CD4-positive, alpha-beta T cell treated with Interleukin-15 for 1 hour (primary cell): ENCODE results near the gene FRMPD4.

Source experiments
- DNase-seq: peaks from one replicate; pipeline ENCODE4 v3.0.0-alpha.2; 2020

The FRMPD4 gene

DNA sequence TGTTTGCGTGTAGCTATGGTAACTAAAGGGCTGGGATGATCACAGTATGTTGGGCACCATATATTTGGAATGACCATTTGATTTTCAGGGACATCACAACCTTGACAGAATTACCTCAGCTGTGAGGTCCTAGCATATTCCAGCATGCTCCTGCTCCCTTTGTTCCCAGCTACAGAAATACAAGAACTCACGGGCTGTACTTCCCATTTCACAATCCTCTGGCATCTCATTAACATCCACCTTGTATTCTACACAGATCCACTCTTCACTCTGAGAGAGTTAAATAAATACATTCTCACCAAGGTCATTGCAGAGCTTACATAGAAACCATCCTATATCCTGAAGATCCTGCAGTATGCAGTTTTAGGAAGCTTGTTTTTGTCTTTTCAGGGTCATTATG lies 169.7 kb downstream of the FRMPD4 start:
- no peak for DNase-seq

DNA sequence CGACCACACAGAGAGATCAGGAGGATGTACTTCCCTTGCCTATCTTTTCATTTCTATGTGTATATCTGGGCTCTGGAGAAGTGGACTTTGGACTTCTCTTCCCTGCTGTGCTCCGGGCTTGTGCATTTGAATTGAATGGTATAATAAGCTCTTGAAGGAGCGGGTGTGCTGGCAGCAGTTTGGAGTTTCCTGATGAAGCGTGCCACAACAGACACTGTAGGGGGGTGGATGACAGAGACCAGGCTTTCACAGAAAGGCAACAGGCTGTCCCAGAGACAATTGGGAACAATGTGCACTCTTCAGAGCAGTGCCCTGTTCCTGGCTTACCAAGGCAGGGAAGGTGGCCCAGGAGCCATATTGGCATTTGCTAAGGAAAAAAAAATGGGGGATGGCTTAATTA lies 170.1 kb downstream of the FRMPD4 start:
- DNase-seq = no peak

DNA sequence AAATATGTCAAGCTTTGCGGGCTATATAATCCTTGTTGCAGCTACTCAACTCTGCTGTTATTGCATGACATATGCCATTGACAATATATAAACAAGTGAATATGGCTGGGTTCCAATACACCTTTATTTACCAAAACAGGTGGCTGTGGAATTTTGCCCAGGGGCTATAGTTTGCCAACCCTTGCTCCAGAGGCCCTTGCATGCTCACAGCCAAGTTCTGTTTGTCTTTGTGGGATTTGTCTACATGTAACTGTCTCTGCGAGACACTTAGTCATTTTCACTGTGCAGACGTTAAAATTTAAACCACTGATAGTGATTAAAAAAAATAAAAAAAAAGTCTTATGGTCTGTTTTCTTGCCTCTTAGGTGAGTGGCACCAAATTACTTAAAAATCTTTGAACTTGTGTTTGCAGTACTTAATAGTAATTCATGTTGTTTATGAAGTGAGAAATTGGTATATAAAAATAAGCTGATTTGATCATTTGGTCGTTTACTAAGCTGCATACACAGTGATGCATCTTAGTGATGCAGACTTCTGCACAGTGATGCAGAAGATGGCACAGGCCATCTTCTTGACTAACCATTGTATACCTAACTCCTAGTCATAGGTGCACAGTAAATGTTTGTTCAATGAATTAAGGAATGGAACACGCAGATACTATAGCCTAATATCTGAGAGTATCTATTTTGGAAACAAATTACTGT lies 170.9 kb downstream of the FRMPD4 start:
- no peak for DNase-seq

DNA sequence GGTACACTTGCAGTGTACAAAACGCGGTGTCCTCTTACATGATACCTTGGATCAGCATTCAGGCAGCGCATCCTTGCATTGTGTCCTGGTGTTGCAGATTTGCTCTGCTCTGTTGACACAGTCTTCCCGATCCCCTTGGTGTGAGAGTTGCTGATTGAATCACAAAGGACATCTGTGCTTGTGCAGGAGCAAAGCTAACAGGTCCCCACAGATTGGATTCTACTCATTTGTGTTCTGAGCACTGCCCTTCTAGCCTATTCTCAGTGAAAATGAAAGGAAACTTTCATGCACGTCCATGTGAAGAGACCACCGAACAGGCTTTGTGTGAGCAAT lies 171.4 kb downstream of the FRMPD4 start:
- DNase-seq = no peak

DNA sequence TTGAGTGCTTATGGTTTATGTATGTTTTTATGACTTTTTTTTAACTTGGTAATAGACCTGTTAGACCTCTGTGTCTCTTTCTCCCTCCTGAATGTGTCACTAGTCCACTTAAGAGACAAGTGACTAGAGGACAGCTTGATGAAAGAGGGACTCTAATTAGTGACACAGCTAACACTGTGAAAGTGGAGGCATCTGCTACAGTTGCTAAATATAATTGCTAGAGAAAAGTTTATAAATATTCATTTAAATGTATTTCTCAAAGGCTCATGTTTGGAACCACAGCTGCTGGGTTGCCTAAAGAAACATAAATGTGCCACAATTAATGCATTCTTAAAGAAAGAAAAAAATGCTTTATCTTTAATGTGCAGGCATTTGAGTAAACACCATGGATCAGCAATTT lies 176.4 kb downstream of the FRMPD4 start:
- DNase-seq = no peak

DNA sequence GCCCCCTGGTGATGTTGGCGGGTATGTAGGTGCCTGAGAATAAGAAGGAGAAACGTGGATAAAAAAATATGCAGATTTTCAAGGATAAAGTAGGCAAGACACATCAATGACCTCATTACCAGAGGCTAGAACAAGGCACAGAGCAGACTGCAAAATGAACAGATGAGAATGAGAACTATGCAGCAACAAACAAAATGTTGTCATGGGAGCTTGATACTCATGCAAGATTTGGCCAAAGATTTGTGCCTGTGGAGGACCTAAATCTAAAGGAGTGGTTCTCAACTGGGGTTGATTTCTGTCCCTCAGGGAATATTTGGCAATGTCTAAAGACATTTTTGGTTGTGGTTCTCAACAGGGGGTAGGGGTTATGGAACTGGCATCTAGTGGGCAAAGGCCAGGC lies 177.3 kb downstream of the FRMPD4 start:
- no peak for DNase-seq

DNA sequence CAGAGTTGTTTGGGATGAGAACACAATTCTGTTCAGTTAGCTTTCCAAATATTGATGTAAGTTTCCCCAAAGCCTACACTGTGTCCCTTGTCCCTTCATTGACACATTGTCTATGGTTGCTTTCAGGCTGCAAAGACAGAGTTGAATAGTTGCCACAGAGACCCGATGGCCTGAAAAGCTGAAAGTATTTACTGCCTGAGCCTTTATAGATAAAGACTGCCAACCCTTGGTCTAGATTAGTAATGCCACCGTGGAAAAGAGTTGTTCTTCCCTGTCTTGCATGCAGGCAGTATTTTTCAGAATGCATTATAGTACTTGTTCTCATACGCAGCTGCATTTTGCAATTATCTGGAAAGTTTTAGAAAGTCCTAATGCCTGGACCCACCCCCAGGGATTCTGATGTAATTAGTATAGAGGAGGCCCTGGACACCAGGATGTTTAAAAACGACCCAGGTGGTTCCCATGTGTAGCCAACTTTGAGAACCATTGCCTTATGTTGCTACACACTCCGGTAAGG lies 180.8 kb downstream of the FRMPD4 start:
- no peak for DNase-seq

DNA sequence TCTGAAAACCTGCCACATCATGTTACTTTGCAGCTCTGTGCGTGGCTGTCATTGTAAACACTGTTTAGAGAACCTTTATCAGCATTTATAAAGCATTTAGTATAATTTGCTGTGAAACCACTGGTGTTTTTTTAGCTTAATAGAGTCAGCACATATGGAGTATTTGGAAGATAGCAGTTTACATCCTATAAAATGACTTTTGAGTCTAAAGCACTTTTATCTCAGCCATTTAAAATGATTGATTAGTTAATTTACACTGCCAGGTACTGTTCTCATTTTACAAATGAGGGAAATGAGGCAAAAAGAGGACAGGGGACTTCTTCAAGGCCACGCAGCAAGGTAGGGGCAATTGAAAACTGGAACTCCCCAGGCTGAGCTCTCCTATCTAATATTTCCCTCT lies 181.7 kb downstream of the FRMPD4 start:
- DNase-seq = no peak

DNA sequence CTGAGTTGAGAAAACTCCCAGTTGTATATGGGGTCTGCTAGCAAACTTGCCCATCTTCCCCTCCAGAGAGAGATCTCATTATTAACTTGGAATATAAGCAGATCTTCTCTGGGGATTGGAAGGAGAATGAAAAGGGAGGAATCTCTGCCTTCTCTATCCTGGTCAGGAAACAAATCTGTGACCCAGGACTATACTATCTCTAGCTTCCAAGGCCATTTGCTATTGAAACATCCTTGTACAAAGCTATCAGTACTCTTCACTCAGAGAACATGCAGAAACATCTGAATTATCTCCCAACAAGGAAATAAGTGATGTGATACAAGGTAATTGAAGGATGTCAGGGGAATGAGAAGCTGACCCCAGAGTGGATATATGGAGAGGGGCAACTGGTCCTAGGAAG lies 183.8 kb downstream of the FRMPD4 start:
- DNase-seq = no peak

DNA sequence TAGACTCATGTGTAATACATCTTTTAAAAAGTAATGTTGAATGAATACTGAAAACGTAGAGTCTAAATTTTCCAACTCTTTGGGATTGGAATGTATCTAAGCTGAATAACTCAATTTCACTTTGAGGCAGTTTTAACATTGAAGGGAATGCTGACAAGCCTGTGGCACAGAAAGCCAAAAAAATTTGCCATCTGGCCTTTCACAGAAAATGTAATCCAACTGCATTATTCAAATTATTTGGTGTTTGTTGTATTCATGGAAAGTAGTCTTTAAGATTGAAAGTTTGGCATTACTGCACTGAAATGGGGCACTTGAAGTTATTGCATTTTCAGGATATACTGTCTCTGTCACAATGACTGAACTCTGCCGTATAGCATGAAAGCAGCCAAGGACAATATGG lies 186.9 kb downstream of the FRMPD4 start:
- no peak for DNase-seq

DNA sequence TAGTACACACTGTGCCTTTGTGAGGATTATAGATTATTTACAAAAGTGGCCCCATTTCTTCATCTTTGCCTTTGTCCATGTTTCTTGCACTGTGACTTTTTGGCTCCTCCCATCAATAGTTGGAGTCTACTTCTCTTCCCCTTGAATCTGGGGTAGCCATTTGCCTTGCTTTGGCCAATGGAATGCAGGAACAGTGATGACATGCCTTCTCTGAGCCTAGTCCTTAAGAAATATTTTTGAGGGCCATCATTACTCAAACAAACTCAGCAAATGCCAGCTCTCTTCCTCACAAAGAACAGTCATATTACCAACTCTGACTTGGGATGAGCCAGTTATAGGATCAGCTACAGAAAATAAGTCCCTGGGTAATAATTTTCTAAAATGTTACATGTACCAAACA lies 189.6 kb downstream of the FRMPD4 start:
- no peak for DNase-seq

DNA sequence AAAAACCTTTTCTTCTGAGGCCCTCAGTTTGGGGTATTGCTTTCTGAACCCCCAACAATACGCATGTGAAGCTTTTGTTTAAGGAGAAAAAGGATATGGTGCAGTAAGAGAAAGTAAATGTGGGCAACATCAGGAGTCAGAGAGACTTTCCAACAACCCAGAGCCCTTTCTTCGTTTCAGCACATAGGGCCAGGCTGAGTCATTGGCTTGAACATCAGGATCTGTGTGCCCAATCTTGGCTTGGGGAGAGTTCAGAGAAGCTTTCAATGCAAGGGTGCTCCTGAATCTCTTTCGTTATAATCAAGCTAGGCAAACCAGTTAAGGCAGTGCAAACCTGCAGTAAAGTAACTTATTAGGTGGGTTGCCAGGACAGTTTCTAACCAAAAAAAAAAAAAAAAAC lies 191.2 kb downstream of the FRMPD4 start:
- no peak for DNase-seq

DNA sequence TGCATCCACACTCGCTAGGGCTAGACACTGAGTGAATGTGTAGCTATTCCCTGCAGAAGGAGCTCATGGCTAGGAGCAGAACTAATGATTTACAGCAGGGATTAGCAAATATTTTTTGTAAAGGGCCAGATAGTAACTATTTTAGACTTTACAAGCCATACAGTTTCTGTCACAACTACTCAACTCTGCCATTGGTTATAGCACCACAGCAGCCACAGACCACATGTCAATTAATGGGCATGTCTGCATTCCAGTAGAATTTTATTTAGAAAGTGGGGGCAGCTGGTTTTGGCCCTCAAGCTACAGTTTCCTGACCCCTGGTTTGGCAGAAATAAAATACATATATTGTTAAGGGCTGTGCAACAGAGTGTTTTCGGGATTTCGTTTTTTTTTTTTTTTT lies 192.6 kb downstream of the FRMPD4 start:
- no peak for DNase-seq

DNA sequence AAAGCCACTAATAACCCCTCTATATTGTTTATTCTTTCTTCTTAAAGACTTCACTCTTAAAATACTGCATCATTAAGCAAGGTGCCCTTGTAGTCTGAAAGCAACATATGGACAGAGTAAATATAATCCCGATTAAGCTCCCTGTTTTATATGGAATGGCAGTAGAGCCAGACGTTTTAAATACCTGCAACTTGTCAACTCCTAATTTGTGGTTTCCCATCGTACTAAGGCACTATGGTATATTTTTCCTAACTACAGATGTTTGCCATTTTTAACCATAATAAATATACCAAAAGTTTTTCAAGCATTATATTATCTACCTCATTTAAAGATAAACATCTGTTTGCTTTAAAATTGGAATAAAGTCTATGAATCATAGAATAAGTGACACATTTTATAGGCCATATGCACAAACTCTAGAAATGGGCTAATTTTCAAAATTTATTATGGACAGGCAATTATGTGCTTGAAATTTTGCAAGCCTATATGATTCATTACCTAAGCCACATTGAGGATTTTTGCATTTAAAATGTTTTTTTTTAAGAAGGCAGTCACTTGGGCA lies 194.6 kb downstream of the FRMPD4 start:
- no peak for DNase-seq

DNA sequence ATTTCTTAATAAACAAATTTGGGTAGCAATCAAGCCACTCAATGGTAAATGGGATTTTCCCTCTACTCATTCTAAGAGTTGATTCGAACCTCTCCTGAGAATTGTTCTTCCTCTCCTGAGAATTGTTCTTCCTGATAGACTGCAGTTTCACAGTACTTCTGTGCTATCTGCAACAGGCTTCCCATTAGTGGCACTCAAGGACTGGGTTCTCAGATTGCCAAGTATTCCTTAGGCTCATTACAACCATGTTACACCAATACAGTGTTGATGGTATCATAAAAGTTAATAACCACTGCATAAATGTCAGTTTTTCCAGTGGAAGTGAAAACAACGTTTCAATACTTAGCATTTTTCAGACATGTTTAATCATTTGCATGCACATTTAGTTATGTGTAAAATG lies 201.6 kb downstream of the FRMPD4 start:
- DNase-seq = no peak

DNA sequence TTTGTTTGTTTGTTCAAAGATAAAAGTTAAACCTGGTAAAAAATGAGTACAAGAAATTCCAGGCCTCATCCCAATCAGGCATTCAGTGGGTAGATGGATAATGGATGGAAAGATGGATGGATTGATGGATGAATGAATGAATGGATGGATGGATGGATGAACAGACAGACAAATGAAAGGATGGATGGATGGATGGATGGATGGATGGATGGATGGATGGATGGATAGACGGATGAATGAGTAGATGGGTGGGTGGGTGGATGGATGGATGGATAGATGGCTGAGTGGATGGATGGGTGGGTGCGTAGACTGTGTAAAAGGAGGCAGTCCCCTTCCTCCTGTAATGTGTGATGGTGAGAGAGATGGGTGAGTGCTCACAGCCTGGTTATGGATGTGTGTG lies 206.7 kb downstream of the FRMPD4 start:
- no peak for DNase-seq

DNA sequence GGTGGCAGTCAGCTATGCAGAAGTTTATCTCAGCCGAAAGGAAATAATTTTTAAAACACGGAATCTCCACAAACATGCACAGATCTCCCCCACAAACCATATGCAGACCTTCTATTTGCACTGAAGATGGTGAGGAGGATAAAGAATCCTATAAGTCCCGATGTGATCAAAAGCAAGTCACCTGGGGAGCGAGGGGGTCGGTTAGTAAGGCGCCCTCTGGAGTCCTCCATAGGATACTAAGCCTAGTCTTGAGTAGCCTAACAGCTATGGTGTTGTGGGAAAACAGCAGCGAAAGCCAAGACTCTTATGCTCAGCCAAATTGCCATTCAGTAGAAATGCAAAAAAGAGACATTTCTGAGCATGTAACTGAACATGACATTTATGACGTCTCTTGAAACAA lies 210.9 kb downstream of the FRMPD4 start:
- DNase-seq = no peak

DNA sequence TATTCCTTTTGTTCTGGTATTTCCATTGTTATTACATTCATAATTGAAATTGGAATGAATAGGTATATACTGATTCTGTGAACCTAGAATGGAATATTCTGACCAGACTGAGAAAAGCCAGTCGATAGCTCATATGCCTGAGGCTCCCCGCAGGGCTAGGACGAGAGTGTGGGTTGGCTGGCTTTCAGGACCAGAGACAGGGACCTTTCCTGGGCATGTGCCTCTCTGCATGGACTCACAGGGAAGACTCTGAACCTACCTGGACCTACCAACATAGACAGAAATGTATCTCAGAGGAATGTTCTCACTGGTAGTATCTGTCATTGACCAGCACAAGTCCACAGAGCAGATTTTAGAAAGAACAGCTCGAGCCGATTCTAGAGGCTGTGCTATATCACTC lies 214.6 kb downstream of the FRMPD4 start:
- no peak for DNase-seq

DNA sequence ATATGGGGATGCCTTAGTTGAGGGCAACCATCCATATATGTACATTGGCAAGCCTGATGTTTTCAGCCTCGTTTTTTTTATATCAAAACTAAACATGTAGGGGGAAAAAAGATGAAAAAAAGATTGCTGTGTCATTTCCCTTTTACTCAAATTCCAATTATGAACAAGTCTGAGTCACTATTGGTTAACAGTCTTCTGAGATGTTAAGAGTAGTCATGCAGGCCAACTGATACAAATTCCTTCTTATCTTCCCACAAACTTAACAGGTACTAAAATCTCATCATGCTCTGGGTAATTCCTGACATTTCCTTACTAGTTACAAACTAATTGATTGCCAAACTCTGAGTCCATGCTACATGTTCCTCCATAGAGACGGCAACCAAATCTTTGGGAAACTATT lies 222.1 kb downstream of the FRMPD4 start:
- no peak for DNase-seq

DNA sequence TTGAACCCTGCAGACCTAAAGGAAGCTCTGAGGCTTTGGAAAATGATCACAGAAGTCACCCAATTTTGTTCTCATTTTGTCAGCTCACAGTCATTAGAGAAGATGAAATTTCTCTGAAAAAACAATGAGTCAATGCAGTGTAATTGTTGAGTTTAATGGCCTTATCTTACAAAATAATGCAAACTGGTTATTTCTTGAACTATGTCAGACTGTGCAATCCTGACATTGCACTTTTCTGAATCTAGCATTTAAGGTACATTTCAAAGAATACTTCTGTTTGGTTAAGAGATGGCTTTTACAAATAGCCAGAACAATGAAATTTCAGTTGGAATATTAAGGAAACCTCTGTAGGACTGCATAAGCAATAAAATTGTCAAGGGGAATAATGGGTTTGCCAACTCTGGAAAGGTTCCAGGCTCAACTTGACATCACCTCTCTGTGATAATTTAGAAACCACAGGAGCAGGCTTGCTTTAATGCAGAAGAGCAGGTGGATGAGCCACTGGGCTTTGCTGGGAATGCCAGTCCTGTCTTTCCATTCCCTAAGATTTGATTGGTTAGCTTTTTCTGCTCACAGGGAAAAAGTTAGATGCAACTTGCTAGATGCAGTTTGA lies 222.8 kb downstream of the FRMPD4 start:
- DNase-seq = no peak

DNA sequence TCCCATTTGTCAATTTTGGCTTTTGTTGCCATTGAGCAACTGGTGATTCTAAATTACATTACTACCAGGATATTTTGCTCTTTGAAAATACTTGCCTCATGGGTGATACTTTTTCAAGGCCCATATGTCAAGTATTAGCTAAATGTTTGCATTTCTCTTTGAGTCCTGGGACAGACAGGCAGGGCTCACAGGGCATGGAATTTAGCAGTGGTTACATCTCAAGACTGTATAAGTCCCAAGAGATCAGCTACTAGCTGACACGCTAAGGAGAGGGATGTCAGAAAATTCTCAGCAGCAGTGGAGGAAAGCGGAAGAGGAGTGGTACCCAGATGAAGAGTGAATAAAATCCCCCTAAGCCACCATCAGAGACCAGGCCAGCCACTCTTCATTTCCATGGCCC lies 224.9 kb downstream of the FRMPD4 start:
- DNase-seq = no peak

DNA sequence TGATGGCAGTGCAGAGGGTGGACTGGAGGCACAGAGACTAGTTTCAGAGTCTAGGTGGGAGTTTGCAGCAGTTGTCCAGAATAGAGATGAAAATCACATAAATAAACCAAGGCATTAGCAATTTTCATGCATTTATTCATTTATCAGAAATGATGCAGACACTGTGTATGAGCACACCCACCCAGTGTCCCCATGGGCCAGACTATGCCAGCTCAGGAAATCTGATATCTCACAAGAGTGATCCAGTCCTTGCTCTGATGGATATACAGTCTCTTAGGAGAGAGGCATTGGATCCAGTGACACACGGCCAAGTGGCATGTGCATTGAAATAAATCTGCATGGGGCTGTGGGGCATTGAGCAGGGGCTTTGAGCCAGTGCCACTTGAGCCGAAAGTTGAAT lies 228.2 kb downstream of the FRMPD4 start:
- no peak for DNase-seq

DNA sequence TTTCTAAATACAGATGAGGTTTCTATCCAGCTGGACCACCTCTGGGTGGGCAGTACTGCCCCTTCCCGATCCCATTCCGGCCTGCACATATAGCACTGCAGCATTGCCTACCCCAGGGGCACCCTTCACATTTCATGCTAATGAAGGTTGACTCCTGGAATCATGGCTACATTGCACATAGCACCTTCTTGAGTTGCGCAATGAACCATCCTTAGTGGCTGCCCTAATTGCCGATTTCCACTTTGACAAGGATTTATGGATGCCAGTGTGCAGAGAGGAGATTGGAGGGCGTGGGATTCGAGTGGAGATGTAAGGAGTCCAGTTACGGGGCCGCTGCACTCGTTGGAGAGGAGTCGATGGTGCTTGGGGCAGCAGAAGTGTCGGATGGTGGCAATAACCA lies 229.0 kb downstream of the FRMPD4 start:
- DNase-seq = no peak

DNA sequence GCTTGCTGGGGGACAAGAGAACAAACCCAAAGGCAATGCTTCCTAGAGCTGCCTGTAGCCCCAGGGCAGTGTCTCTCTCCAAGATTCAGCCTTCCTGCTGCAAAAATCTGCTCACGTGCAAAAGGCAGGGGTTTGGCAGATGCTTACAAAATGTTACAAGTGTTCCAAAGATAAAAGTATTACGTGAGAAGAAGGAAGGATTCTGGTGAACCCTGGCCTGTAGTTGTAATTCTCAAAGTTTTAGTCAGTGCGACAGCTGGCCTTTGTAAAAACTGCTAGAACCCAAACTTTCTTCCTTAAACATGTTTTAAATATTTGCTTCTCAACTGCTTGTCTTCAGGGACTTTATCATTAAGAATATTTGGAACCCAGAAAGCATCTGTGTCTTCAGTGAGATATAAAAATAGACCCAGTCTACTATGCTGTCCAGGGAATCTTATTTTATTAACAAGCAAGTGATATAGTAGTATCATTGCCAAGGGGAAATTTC lies 232.3 kb downstream of the FRMPD4 start:
- DNase-seq = no peak

DNA sequence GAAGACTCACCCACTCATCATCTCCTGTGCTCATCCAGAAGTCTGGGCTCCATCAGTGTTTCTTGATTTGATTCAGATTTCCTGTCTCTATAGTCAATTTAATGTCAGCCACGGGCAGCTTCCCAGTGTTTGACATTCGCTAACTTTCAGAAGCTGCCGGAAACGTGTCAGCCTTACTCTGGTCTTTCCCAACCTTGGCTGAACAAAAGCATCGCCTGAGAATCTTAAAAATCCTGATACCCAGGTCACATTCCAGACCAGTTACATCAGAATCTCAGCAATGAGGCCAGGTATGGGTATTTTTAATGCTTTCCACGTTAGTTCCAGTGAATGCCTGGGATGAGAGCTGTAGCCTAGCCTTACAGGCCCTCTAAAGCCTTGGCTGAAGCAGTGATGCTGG lies 233.8 kb downstream of the FRMPD4 start:
- DNase-seq = no peak
